ENCODE data around the gene TMPO. TPM values are rescaled to one million over a fixed set of nuclear protein-coding genes. Genes with fewer than 3 reads are reported as not detected.

TMPO gene
- total RNA-seq, 1 donor from 2014 or later, result 144 TPM

- no peak for TF ChIP-seq CTCF (IDR thresholded peaks at IDR 0.05; ENCODE audit: unreplicated experiment)
- H3K9me3 Mint-ChIP-seq, result no peaks in the 10 kb centered on the region
- no peaks in the 10 kb centered on the region for H3K36me3 Mint-ChIP-seq
- peaks cover 22% of the 10 kb centered on the region for H3K4me1 Mint-ChIP-seq
- H3K27me3 Mint-ChIP-seq (ENCODE audit: low read depth), result no peaks in the 10 kb centered on the region
- H3K27ac Mint-ChIP-seq, result peak overlapping the region; percentile 53
- H3K4me3 Mint-ChIP-seq, result no peak overlapping the region
- no peak for DNase-seq (ENCODE audit: low spot score in 2 of 2, unreplicated experiment in 2 of 2)
Observed at GRCh38 chr12:98470469-98471082, 44.8 kb upstream of the TMPO start.

- Mint-ChIP-seq H3K9me3 (no peaks in the 10 kb centered on the region), H3K27me3 (ENCODE audit: low read depth) (no peaks in the 10 kb centered on the region), H3K36me3 (no peaks in the 10 kb centered on the region), H3K4me3 (no peak overlapping the region), H3K4me1 (peaks cover 24% of the 10 kb centered on the region), H3K27ac (peak overlapping the region; percentile 50)
- no peak for DNase-seq (ENCODE audit: low spot score in 2 of 2, unreplicated experiment in 2 of 2)
- TF ChIP-seq CTCF (IDR thresholded peaks at IDR 0.05; ENCODE audit: unreplicated experiment), result no peak
Observed at GRCh38 chr12:98471085-98471484, 44.3 kb upstream of the TMPO start.

- Mint-ChIP-seq H3K27ac (peak overlapping the region; percentile 99), H3K27me3 (ENCODE audit: low read depth) (no peaks in the 10 kb centered on the region), H3K4me1 (peaks cover 29% of the 10 kb centered on the region), H3K9me3 (no peaks in the 10 kb centered on the region), H3K36me3 (no peaks in the 10 kb centered on the region), H3K4me3 (no peak overlapping the region)
- TF ChIP-seq CTCF (IDR thresholded peaks at IDR 0.05; ENCODE audit: unreplicated experiment), result no peak
- DNase-seq (ENCODE audit: low spot score in 2 of 2, unreplicated experiment in 2 of 2), result no peak
Observed at GRCh38 chr12:98475565-98475908, 39.9 kb upstream of the TMPO start.

GRCh38 chr12:98478606-98479005 lies 36.8 kb upstream of the TMPO start:
- Mint-ChIP-seq H3K27ac (no peak overlapping the region), H3K27me3 (ENCODE audit: low read depth) (no peaks in the 10 kb centered on the region), H3K4me1 (peaks cover 27% of the 10 kb centered on the region), H3K4me3 (no peak overlapping the region), H3K36me3 (peaks cover 2% of the 10 kb centered on the region), H3K9me3 (peaks cover 4% of the 10 kb centered on the region)
- no peak for TF ChIP-seq CTCF (IDR thresholded peaks at IDR 0.05; ENCODE audit: unreplicated experiment)
- DNase-seq (ENCODE audit: low spot score in 2 of 2, unreplicated experiment in 2 of 2), result no peak

- no peak overlapping the region for H3K4me3 Mint-ChIP-seq
- H3K27ac Mint-ChIP-seq, result no peak overlapping the region
- no peaks in the 10 kb centered on the region for H3K27me3 Mint-ChIP-seq (ENCODE audit: low read depth)
- H3K4me1 Mint-ChIP-seq, result peaks cover 17% of the 10 kb centered on the region
- H3K36me3 Mint-ChIP-seq, result peaks cover 7% of the 10 kb centered on the region
- no peak for DNase-seq (ENCODE audit: low spot score in 2 of 2, unreplicated experiment in 2 of 2)
- peaks cover 4% of the 10 kb centered on the region for H3K9me3 Mint-ChIP-seq
- TF ChIP-seq CTCF (IDR thresholded peaks at IDR 0.05; ENCODE audit: unreplicated experiment), result no peak
Observed at GRCh38 chr12:98483621-98484503, 31.5 kb upstream of the TMPO start.
